IMR-90 (cell line): ENCODE measurements around the gene PSMC4.

Experiments used
- CEBPB ChIP-seq: IDR thresholded peaks from 2 replicates; pipeline ENCODE4 v1.6.1; 2012; ENCODE audit warnings: low read depth, low read length, improper control_type of control experiment
- CTCF ChIP-seq: conservative IDR thresholded peaks from 2 replicates; pipeline ENCODE4 v1.5.1; 2012; ENCODE audit warnings: mild to moderate bottlenecking, low read depth, low read length, improper control_type of control experiment
- FOS ChIP-seq: fragments of 150-350 bp; IDR thresholded peaks from 2 replicates; pipeline ENCODE4 v1.6.1; 2016; ENCODE audit warnings: low read depth, low read length
- MAFK ChIP-seq: IDR thresholded peaks from 2 replicates; pipeline ENCODE4 v1.6.1; 2012; ENCODE audit warnings: low read depth, low read length, improper control_type of control experiment
- MAZ ChIP-seq: IDR thresholded peaks from 2 replicates; pipeline ENCODE4 v1.6.1; 2012; ENCODE audit warnings: low read depth, mild to moderate bottlenecking, low read length, improper control_type of control experiment, moderate library complexity, borderline replicate concordance
- NFE2L2 ChIP-seq: fragments of 150-350 bp; IDR thresholded peaks from 2 replicates; pipeline ENCODE4 v1.6.1; 2016; ENCODE audit warnings: low read depth, mild to moderate bottlenecking, low read length
- POLR2A ChIP-seq: IDR thresholded peaks from 2 replicates; pipeline ENCODE4 v1.6.1; 2012; ENCODE audit warnings: mild to moderate bottlenecking, low read depth, low read length
- RAD21 ChIP-seq: IDR thresholded peaks from 2 replicates; pipeline ENCODE4 v1.6.1; 2012; ENCODE audit warnings: low read length, improper control_type of control experiment
- RFX5 ChIP-seq: IDR thresholded peaks from 2 replicates; pipeline ENCODE4 v1.8.0; 2012; ENCODE audit warnings: low read depth, mild to moderate bottlenecking, low read length, moderate library complexity
- SMC3 ChIP-seq: fragments of 150-350 bp; IDR thresholded peaks from 2 replicates; pipeline ENCODE4 v1.6.1; 2016; ENCODE audit warnings: low read depth, mild to moderate bottlenecking, antibody characterized with exemption, low read length, moderate library complexity
- USF2 ChIP-seq: fragments of 150-350 bp; IDR thresholded peaks from 2 replicates; pipeline ENCODE4 v1.6.1; 2017; ENCODE audit warnings: mild to moderate bottlenecking, antibody characterized with exemption, low read length, low read depth

- no peak for TF ChIP-seq CEBPB
- no peak for TF ChIP-seq CTCF
- no peak for TF ChIP-seq POLR2A
- TF ChIP-seq NFE2L2, result no peak
- no peak for TF ChIP-seq RAD21
- no peak for TF ChIP-seq MAZ
- no peak for TF ChIP-seq SMC3
- TF ChIP-seq RFX5, result no peak
- no peak for TF ChIP-seq FOS
- TF ChIP-seq USF2, result no peak
- TF ChIP-seq MAFK, result no peak
Observed at GRCh38 chr19:39940221-39940833, 30.6 kb upstream of the PSMC4 start.
